ENCODE results near the gene SNX21.

The SNX21 gene

DNA sequence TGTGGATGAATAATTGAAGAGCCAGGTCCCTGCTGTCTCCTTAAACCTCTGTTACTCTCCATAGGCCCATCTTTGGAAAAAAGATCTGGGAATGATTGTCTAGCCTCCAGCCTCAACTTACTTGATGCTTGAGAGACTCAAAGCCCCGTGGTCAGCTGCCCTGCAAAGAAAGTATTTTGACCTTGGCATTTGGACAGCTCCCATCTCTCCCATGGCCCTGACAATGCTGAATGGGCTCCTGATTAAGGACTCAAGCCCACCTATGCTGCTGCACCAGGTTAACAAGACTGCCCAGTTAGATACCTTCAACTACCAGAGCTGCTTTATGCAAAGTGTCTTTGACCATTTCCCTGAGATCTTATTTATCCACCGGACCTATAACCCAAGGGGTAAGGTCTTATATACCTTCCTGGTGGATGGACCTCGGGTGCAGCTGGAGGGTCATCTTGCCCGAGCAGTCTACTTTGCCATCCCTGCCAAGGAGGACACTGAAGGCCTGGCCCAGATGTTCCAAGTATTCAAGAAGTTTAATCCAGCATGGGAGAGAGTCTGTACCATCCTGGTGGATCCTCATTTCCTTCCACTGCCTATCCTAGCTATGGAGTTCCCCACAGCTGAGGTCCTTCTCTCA, 49.0 kb downstream of the SNX21 start:
- DNase-seq (ENCODE audit: low read depth), result no peak

- DNase-seq (ENCODE audit: low read depth), result no peak
These were observed 49.5 kb downstream of the SNX21 start for GRCh38 chr20:45883100-45883469.

DNA sequence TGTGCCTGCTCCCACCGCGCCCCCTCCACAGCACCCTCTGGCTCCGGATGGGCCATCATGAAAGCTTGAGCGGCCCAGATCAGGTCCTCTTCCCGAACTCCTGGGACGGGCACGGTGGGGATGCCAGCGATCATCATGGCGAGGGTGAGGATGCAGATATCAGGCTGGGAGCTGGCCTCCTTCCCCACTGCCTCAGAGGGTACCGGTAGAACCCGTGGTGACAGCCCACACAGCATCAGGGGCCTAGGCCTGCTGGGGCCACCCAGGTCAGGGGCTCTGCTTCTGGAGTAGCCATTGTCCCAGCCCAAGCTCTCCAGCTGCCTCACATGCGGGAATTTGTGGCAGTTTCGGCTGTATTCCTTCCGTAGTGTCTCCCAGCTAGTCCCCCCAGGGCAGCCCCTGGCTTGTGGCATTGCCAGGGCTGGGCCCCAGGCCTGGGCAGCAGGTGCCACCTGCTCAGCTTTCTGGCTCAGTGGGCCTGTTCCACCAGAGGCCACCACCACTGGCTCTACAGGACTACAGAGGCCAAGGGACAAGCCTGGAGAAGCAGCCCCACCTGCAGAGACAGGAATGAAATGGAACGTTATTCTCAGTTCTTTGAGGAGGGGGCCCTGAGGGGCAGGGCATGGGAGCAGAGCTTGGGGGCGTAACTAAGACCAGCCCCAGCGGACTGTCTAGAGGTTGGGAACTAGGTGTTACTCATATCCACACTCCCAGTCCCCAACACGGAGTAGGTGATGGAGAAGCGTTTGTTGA, 53.2 kb downstream of the SNX21 start:
- no peak for DNase-seq (ENCODE audit: low read depth)

DNA sequence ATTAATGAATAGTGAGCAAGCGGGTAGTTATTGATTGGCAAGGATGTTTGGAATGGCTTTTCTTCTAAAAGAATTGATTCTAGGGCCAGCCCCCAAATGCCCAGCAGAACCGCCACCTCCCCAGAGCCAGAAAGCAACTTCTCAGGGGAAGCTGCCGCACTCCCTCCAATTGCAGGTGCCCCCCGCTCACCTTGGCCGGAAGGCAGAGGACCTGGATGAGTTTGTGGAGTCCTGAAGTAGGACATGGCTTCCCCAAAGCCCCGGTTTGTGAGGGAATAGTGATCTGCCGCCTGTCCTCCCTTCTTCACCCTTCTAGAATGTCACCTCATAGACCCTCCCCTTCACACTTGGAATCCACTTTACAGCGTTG, 53.7 kb downstream of the SNX21 start, which contains the start of gene SPATA25:
Gene SPATA25 (minus strand): TSS at position 277 of the 370 bp plus-strand sequence. CDS start 32 bp downstream, at position 245.
- DNase-seq (ENCODE audit: low read depth), result no peak

- no peak for DNase-seq (ENCODE audit: low read depth)
These were observed 55.1 kb downstream of the SNX21 start for GRCh38 chr20:45888681-45889080.

GRCh38 chr20:45890077-45890984, 56.7 kb downstream of the SNX21 start:
- DNase-seq (ENCODE audit: low read depth), result peak; percentile 86

DNA sequence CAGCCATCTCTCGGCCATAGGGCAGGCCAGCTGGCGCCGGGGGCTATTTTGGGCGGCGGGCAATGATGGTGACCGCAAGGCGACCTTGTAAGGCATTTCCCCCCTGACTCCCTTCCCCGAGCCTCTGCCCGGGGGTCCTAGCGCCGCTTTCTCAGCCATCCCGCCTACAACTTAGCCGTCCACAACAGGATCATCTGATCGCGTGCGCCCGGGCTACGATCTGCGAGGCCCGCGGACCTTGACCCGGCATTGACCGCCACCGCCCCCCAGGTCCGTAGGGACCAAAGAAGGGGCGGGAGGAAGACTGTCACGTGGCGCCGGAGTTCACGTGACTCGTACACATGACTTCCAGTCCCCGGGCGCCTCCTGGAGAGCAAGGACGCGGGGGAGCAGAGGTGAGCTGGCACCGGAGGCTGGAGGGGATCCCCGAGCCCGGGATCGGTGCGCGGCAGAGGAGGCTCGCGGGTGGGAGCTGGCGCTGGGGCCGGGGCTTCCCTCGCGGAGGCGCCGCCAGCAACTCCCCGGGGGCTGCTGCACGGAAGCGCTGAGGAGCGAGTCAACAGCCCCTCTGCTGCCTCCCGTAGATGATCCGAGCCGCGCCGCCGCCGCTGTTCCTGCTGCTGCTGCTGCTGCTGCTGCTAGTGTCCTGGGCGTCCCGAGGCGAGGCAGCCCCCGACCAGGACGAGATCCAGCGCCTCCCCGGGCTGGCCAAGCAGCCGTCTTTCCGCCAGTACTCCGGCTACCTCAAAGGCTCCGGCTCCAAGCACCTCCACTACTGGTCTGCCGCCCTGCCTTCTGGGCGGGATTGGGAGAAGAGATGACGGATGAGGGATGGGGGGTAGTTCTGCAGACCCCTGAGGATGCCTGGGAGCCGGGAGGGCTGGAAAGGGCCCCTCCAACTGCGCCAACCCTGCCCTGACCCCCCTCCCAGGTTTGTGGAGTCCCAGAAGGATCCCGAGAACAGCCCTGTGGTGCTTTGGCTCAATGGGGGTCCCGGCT, 57.7 kb downstream of the SNX21 start, which contains the start of the genes CTSA and NEURL2:
Gene CTSA (plus strand): TSS at position 351 of the 999 bp plus-strand sequence. CDS start 234 bp downstream, at position 585.
Gene NEURL2 (minus strand): TSS at position 224 of the 999 bp plus-strand sequence. CDS start 217 bp downstream, at position 7.
- DNase-seq (ENCODE audit: low read depth), result peak; percentile 87

GRCh38 chr20:45892049-45892825, 58.6 kb downstream of the SNX21 start:
- peak; percentile 29 for DNase-seq (ENCODE audit: low read depth)
